Astrocyte (in vitro differentiated cells and primary cell): Measurements from ENCODE around the gene TELO2. TPM values are rescaled to one million over a fixed set of nuclear protein-coding genes. Genes with fewer than 3 reads are reported as not detected.

Experiments
- DNase-seq: peaks from one replicate; pipeline ENCODE4 v3.0.0-alpha.2; 2010; ENCODE audit warnings: low read depth
- FAIRE-seq: peaks from 2 replicates; lab custom pipeline; 2011; peaks lifted over from hg19 to GRCh38; lab: Jason Lieb, UNC
- H2AFZ ChIP-seq: 2 replicates; pipeline ENCODE4 v1.6.0; 2012; ENCODE audit warnings: low read depth, low read length, inconsistent platforms
- H3K27ac ChIP-seq: 2 replicates; pipeline ENCODE4 v1.5.1; 2011; ENCODE audit warnings: low read depth, low read length, inconsistent platforms
- H3K27me3 ChIP-seq: 2 replicates; pipeline ENCODE4 v1.6.0; 2011; ENCODE audit warnings: low read length, inconsistent platforms; ENCODE audit not compliant: insufficient read depth
- H3K36me3 ChIP-seq: 2 replicates; pipeline ENCODE4 v1.5.1; 2011; ENCODE audit warnings: low read length, inconsistent platforms; ENCODE audit not compliant: insufficient read depth
- H3K4me1 ChIP-seq: 2 replicates; pipeline ENCODE4 v1.5.1; 2011; ENCODE audit warnings: low read length, inconsistent platforms; ENCODE audit not compliant: insufficient read depth
- H3K4me2 ChIP-seq: 2 replicates; pipeline ENCODE4 v1.6.0; 2012; ENCODE audit warnings: low read length, inconsistent platforms
- H3K4me3 ChIP-seq: 2 replicates; pipeline ENCODE4 v1.5.1; 2011; ENCODE audit warnings: low read depth, mild to moderate bottlenecking, low read length, inconsistent platforms; ENCODE audit not compliant: insufficient read depth
- H3K79me2 ChIP-seq: 2 replicates; pipeline ENCODE4 v1.6.0; 2012; ENCODE audit warnings: mild to moderate bottlenecking, low read length, inconsistent platforms; ENCODE audit not compliant: insufficient read depth
- H3K9ac ChIP-seq: 2 replicates; pipeline ENCODE4 v1.6.0; 2012; ENCODE audit warnings: mild to moderate bottlenecking, low read length, inconsistent platforms
- H3K9me3 ChIP-seq: 2 replicates; pipeline ENCODE4 v1.5.1; 2012; ENCODE audit warnings: low read depth, mild to moderate bottlenecking, low read length, inconsistent platforms; ENCODE audit not compliant: insufficient read depth
- H4K20me1 ChIP-seq: 2 replicates; pipeline ENCODE4 v1.6.0; 2012; ENCODE audit warnings: low read length, inconsistent platforms; ENCODE audit not compliant: insufficient read depth
- H3K27ac Mint-ChIP-seq: one replicate; pipeline ENCODE4 v1.8.0; 2021; ENCODE audit warnings: mild to moderate bottlenecking, mixed read lengths; ENCODE audit not compliant: unreplicated experiment
- H3K27me3 Mint-ChIP-seq: one replicate; pipeline ENCODE4 v1.8.0; 2021; ENCODE audit warnings: low read depth, mixed read lengths; ENCODE audit not compliant: unreplicated experiment
- H3K36me3 Mint-ChIP-seq: one replicate; pipeline ENCODE4 v1.8.0; 2021; ENCODE audit warnings: low read depth, mixed read lengths; ENCODE audit not compliant: unreplicated experiment
- H3K4me1 Mint-ChIP-seq: one replicate; pipeline ENCODE4 v1.8.0; 2021; ENCODE audit warnings: low read depth, mixed read lengths; ENCODE audit not compliant: unreplicated experiment
- H3K4me3 Mint-ChIP-seq: one replicate; pipeline ENCODE4 v1.8.0; 2021; ENCODE audit warnings: mild to moderate bottlenecking, moderate library complexity, mixed read lengths; ENCODE audit not compliant: unreplicated experiment
- H3K9me3 Mint-ChIP-seq: one replicate; pipeline ENCODE4 v1.8.0; 2021; ENCODE audit warnings: mild to moderate bottlenecking, mixed read lengths; ENCODE audit not compliant: unreplicated experiment
- CTCF ChIP-seq: IDR thresholded peaks from 2 replicates; pipeline ENCODE4 v1.5.1; 2011; ENCODE audit warnings: low read depth, mild to moderate bottlenecking, inconsistent platforms, low read length, moderate library complexity; ENCODE audit not compliant: insufficient read depth
- EZH2 ChIP-seq: IDR thresholded peaks from 2 replicates; pipeline ENCODE4 v1.6.1; 2012; ENCODE audit warnings: mild to moderate bottlenecking, low read length, inconsistent platforms; ENCODE audit not compliant: insufficient read depth
- total RNA-seq: library from RNA; stranded (reverse); gene quantifications from 2 replicates; pipeline ENCODE4 v1.2.1, GENCODE V29; 2021

TELO2 gene
- total RNA-seq, 1 donor from 2014 or later = 21.1 TPM

GRCh38 chr16:1502092-1503004 lies 9.2 kb downstream of the TELO2 start:
- no peak for DNase-seq
- FAIRE-seq = no peak
- Histone ChIP-seq H4K20me1 (no peaks in the 10 kb centered on the region), H3K9ac (no peak overlapping the region), H3K27me3 (no peaks in the 10 kb centered on the region), H3K4me3 (no peak overlapping the region), H3K4me2 (no peak overlapping the region), H2AFZ (no peak overlapping the region), H3K79me2 (no peaks in the 10 kb centered on the region), H3K36me3 (peaks cover 2% of the 10 kb centered on the region), H3K4me1 (no peaks in the 10 kb centered on the region), H3K9me3 (no peaks in the 10 kb centered on the region), H3K27ac (no peak overlapping the region)
- no peak overlapping the region for H3K27ac Mint-ChIP-seq
- TF ChIP-seq CTCF (no peak), EZH2 (no peak)
- H3K36me3 Mint-ChIP-seq = peaks cover 13% of the 10 kb centered on the region
- H3K9me3 Mint-ChIP-seq = no peaks in the 10 kb centered on the region
- no peak overlapping the region for H3K4me3 Mint-ChIP-seq
- no peaks in the 10 kb centered on the region for H3K4me1 Mint-ChIP-seq
- H3K27me3 Mint-ChIP-seq = no peaks in the 10 kb centered on the region

- H3K36me3 Mint-ChIP-seq = peaks cover 13% of the 10 kb centered on the region
- no peaks in the 10 kb centered on the region for H4K20me1 ChIP-seq
- H3K9ac ChIP-seq = no peak overlapping the region
- FAIRE-seq = no peak
- TF ChIP-seq EZH2 = no peak
- no peak for TF ChIP-seq CTCF
- no peak overlapping the region for H3K27ac Mint-ChIP-seq
- no peaks in the 10 kb centered on the region for H3K27me3 Mint-ChIP-seq
- H3K27ac ChIP-seq = no peak overlapping the region
- no peaks in the 10 kb centered on the region for H3K4me1 ChIP-seq
- no peaks in the 10 kb centered on the region for H3K9me3 Mint-ChIP-seq
- H3K79me2 ChIP-seq = no peaks in the 10 kb centered on the region
- H2AFZ ChIP-seq = no peak overlapping the region
- DNase-seq = no peak
- no peaks in the 10 kb centered on the region for H3K4me1 Mint-ChIP-seq
- no peaks in the 10 kb centered on the region for H3K9me3 ChIP-seq
- no peaks in the 10 kb centered on the region for H3K36me3 ChIP-seq
- no peak overlapping the region for H3K4me2 ChIP-seq
- H3K4me3 ChIP-seq = no peak overlapping the region
- no peak overlapping the region for H3K4me3 Mint-ChIP-seq
- H3K27me3 ChIP-seq = no peaks in the 10 kb centered on the region
These were observed 10.2 kb downstream of the TELO2 start for GRCh38 chr16:1503110-1503955.
